Mammary epithelial cell (primary cell): Measurements from ENCODE around the gene CHRM2.

Experiments used
- CTCF ChIP-seq, 2 donors: IDR thresholded peaks in 1 of 2; conservative IDR thresholded peaks in 1 of 2; 2 replicates each; pipeline ENCODE4 v1.5.1; 2011 to 2012; ENCODE audit warnings: inconsistent platforms in 2 of 2, low read length in 2 of 2, mild to moderate bottlenecking in 2 of 2, control low read depth in 1 of 2, low read depth in 1 of 2; ENCODE audit not compliant: insufficient read depth in 1 of 2; ENCODE audit errors: extremely low read depth in 1 of 2
- EZH2 ChIP-seq: IDR thresholded peaks from 2 replicates; pipeline ENCODE4 v1.6.1; 2012; ENCODE audit warnings: low read length, inconsistent platforms, borderline replicate concordance

- TF ChIP-seq CTCF (conservative IDR thresholded peaks at IDR 0.05 in 1 of 2, IDR thresholded peaks at IDR 0.05 in 1 of 2; ENCODE audit: extremely low read depth in 1 of 2, insufficient read depth in 1 of 2, low read depth in 1 of 2, low read length in 2 of 2) (no peak), EZH2 (no peak)
These were observed 132.6 kb downstream of the CHRM2 start for GRCh38 chr7:137001041-137001440.
